Measurements from ENCODE around the gene PLLP. TPM values are rescaled to one million over a fixed set of nuclear protein-coding genes. Genes with fewer than 3 reads are reported as not detected.
A peak's percentile ranks its signal among the peaks of the same experiment; 100 is the strongest.

The PLLP gene
- total and polyA plus RNA-seq, 9 of the 15 experiments (the other 6 are each of a cell fraction or from before 2014, with no cell fraction given), result 0.09 to 0.96 (median 0.27) TPM

- no peak overlapping the region for H3K27ac ChIP-seq (ENCODE audit: extremely low read depth, low read depth, low read length)
- no TSS peak for BruUV-seq (replicated peaks)
- POLR2A ChIA-PET, result no interaction called here
- ATAC-seq, result no peak
- no peak overlapping the region for H3K4me3 ChIP-seq
- CTCF ChIA-PET (ENCODE audit: low intra/inter-chr PET ratio), result interaction anchor here (0.7 kb wide), 1 partner anchor 12 kb away, joined by 4 read pairs; no protein-coding TSS in a partner anchor
- intact Hi-C loops (cut with micrococcal nuclease) (no loop called here), in situ Hi-C loops (cut with MboI) (no loop called here)
- H4K20me1 ChIP-seq (replicated peaks; ENCODE audit: control insufficient read depth, insufficient read depth, low read length), result no peaks in the 10 kb centered on the region
- peaks cover 4 to 15% of the 10 kb centered on the region in 2 experiments; a peak in 3 of 5 replicates for H3K27me3 ChIP-seq (ENCODE audit: control insufficient read depth in 2 of 2, insufficient read depth in 2 of 2, low read length in 2 of 2)
- FAIRE-seq, result no peak
- H2AFZ ChIP-seq (ENCODE audit: low read depth, low read length), result no peak overlapping the region
- no peaks in the 10 kb centered on the region for H3K9me1 ChIP-seq (ENCODE audit: control insufficient read depth, insufficient read depth, low read length)
- peak; percentile 61 for TF ChIP-seq CBX2 (IDR thresholded peaks at IDR 0.05; ENCODE audit: insufficient read depth, low read length, poor library complexity, severe bottlenecking)
- no peak for TF ChIP-seq ZNF668 (CRISPR knock-in tag; IDR thresholded peaks at IDR 0.05)
- WGBS (ENCODE audit: insufficient coverage, low coverage, missing lambda C conversion rate), result 1% methylated on average over 8 of the region's 8 CpGs
- no peaks in the 10 kb centered on the region for H3K79me2 ChIP-seq (ENCODE audit: control insufficient read depth, insufficient read depth, low read length)
- no peaks in the 10 kb centered on the region for H3K9me3 ChIP-seq (replicated peaks; ENCODE audit: control insufficient read depth, insufficient read depth, low read depth, low read length)
- H3K4me2 ChIP-seq (ENCODE audit: insufficient read depth, low read length), result no peak overlapping the region
- H3K4me1 ChIP-seq (replicated peaks in 1 of 2; ENCODE audit: control insufficient read depth in 2 of 2, insufficient read depth in 2 of 2, low read length in 2 of 2), result no peaks in the 10 kb centered on the region
- no peak for DNase-seq (ENCODE audit: extremely low read depth in 1 of 4, low spot score in 3 of 4)
- H3K9ac ChIP-seq (ENCODE audit: insufficient read depth in 1 of 2, low read depth in 2 of 2, low read length in 2 of 2), result no peak overlapping the region
- H3K36me3 ChIP-seq (ENCODE audit: control insufficient read depth, insufficient read depth, low read length), result no peaks in the 10 kb centered on the region
Observed at GRCh38 chr16:57329718-57330327, 45.4 kb upstream of the PLLP start.

- intact Hi-C loops (cut with micrococcal nuclease), result no loop called here
- ATAC-seq, result no peak
Observed at GRCh38 chr16:57325458-57325857, 41.0 kb upstream of the PLLP start.

More at GRCh38 chr16:57325458-57325857, 41.0 kb upstream of the PLLP start:
- 0% methylated on average over 1 of the region's 1 CpG for WGBS (ENCODE audit: insufficient coverage, low coverage, missing lambda C conversion rate)
- H3K79me2 ChIP-seq (ENCODE audit: control insufficient read depth, insufficient read depth, low read length), result no peaks in the 10 kb centered on the region
- BruUV-seq (replicated peaks), result no TSS peak
- H3K27me3 ChIP-seq (ENCODE audit: control insufficient read depth in 2 of 2, insufficient read depth in 2 of 2, low read length in 2 of 2), result peaks cover 2 to 6% of the 10 kb centered on the region in 2 experiments; a peak in 3 of 5 replicates
- no peak for TF ChIP-seq DDX20 (tag; IDR thresholded peaks at IDR 0.05; ENCODE audit: low read depth)
- TF ChIP-seq PTTG1 (tag; IDR thresholded peaks at IDR 0.05; ENCODE audit: low read depth), result no peak
- H3K36me3 ChIP-seq (ENCODE audit: control insufficient read depth, insufficient read depth, low read length), result no peaks in the 10 kb centered on the region
- no peak overlapping the region for H3K4me3 ChIP-seq
- no peak for DNase-seq (ENCODE audit: extremely low read depth in 1 of 4, low spot score in 3 of 4)
- CTCF ChIA-PET (ENCODE audit: low intra/inter-chr PET ratio), result no interaction called here
- no peaks in the 10 kb centered on the region for H4K20me1 ChIP-seq (replicated peaks; ENCODE audit: control insufficient read depth, insufficient read depth, low read length)
- H3K9me1 ChIP-seq (ENCODE audit: control insufficient read depth, insufficient read depth, low read length), result no peaks in the 10 kb centered on the region
- H3K27ac ChIP-seq (ENCODE audit: extremely low read depth, low read depth, low read length), result no peak overlapping the region
- in situ Hi-C loops (cut with MboI), result no loop called here
- POLR2A ChIA-PET, result no interaction called here
- no peak overlapping the region for H3K9ac ChIP-seq (ENCODE audit: insufficient read depth in 1 of 2, low read depth in 2 of 2, low read length in 2 of 2)
- no peak overlapping the region for H2AFZ ChIP-seq (ENCODE audit: low read depth, low read length)
- H3K4me1 ChIP-seq (replicated peaks in 1 of 2; ENCODE audit: control insufficient read depth in 2 of 2, insufficient read depth in 2 of 2, low read length in 2 of 2), result no peaks in the 10 kb centered on the region
- FAIRE-seq, result no peak
- H3K4me2 ChIP-seq (ENCODE audit: insufficient read depth, low read length), result no peak overlapping the region
- H3K9me3 ChIP-seq (replicated peaks; ENCODE audit: control insufficient read depth, insufficient read depth, low read depth, low read length), result no peaks in the 10 kb centered on the region

All from K562 (cell line).